A673 (cell line): ENCODE measurements around the gene CYBC1. TPM values are rescaled to one million over a fixed set of nuclear protein-coding genes. Genes with fewer than 3 reads are reported as not detected.

ENCODE experiments used
- BruUV-seq: library from RNA; stranded (reverse); fragments of 400-500 nt; replicated peaks from 2 replicates; lab custom pipeline; 2021; lab: Mats Ljungman, UMichigan
- CTCF ChIA-PET: fragments of 300-600 bp; sonication (Branson Sonifier 250); formaldehyde crosslinking; loops from one replicate; lab custom pipeline; 2022; ENCODE audit warnings: antibody characterized with exemption; lab: Charles Lee
- POLR2A ChIA-PET: fragments of 300-600 bp; sonication (Branson Sonifier 250); formaldehyde crosslinking; loops from one replicate; lab custom pipeline; 2022; ENCODE audit warnings: antibody characterized with exemption; ENCODE audit not compliant: low non-redundant PET; lab: Charles Lee
- DNase-seq: peaks from one replicate; pipeline ENCODE4 v3.0.0-alpha.2; 2015; ENCODE audit warnings: low spot score
- H3K27ac ChIP-seq: fragments of 200-600 bp; sonication (generic); 2 replicates; pipeline ENCODE4 v1.5.1; 2016; ENCODE audit warnings: mixed run types, low read depth, mild to moderate bottlenecking, mixed read lengths, antibody characterized with exemption, low read length; ENCODE audit not compliant: poor library complexity, severe bottlenecking
- H3K27me3 ChIP-seq: fragments of 200-600 bp; sonication (generic); replicated peaks from 2 replicates; pipeline ENCODE4 v1.6.1; 2017; ENCODE audit warnings: mixed run types, low read depth, mild to moderate bottlenecking, mixed read lengths, antibody characterized with exemption, low read length; ENCODE audit not compliant: insufficient read depth, poor library complexity
- H3K36me3 ChIP-seq: fragments of 200-600 bp; sonication (generic); 2 replicates; pipeline ENCODE4 v1.6.1; 2016; ENCODE audit warnings: mixed run types, mild to moderate bottlenecking, mixed read lengths, antibody characterized with exemption, low read length; ENCODE audit not compliant: insufficient read depth, poor library complexity, severe bottlenecking
- H3K4me1 ChIP-seq: fragments of 200-600 bp; sonication (generic); 2 replicates; pipeline ENCODE4 v1.6.1; 2017; ENCODE audit warnings: mixed run types, mild to moderate bottlenecking, mixed read lengths, antibody characterized with exemption, low read length; ENCODE audit not compliant: insufficient read depth, poor library complexity, severe bottlenecking
- H3K4me3 ChIP-seq: fragments of 200-600 bp; sonication (generic); 2 replicates; pipeline ENCODE4 v1.5.1; 2016; ENCODE audit warnings: low read depth, mixed run types, mild to moderate bottlenecking, mixed read lengths, low read length; ENCODE audit not compliant: poor library complexity, severe bottlenecking
- H3K9me3 ChIP-seq: fragments of 200-600 bp; sonication (generic); 2 replicates; pipeline ENCODE4 v1.6.1; 2016; ENCODE audit warnings: mixed run types, low read depth, mild to moderate bottlenecking, mixed read lengths, antibody characterized with exemption, low read length; ENCODE audit not compliant: poor library complexity, severe bottlenecking
- CTCF ChIP-seq: fragments of 300-800, 200-600 bp; sonication (generic); conservative IDR thresholded peaks from 2 replicates; pipeline ENCODE4 v1.5.1; 2017; ENCODE audit warnings: low read depth, mild to moderate bottlenecking, antibody characterized with exemption, low read length, moderate library complexity, mixed read lengths
- EZH2 ChIP-seq: fragments of 200-600 bp; sonication (generic); IDR thresholded peaks from 2 replicates; pipeline ENCODE4 v1.6.1; 2017; ENCODE audit warnings: borderline replicate concordance, low read depth, mild to moderate bottlenecking, mixed read lengths, antibody characterized with exemption, low read length; ENCODE audit not compliant: poor library complexity, severe bottlenecking
- intact Hi-C: fragments of 100-400 bp; cut with micrococcal nuclease; formaldehyde crosslinking; loops from one replicate; pipeline ENCODE4 v1.10.0; 2022; ENCODE audit not compliant: unreplicated experiment
- total RNA-seq: library from RNA; stranded (reverse); gene quantifications from 2 replicates; pipeline ENCODE4 v1.2.3, GENCODE V29; 2021

Gene CYBC1
- total RNA-seq, 1 experiment from 2014 or later: 72.8 TPM

GRCh38 chr17:82444941-82445521, 5.5 kb downstream of the CYBC1 start:
- POLR2A ChIA-PET: no interaction called here
- Histone ChIP-seq H3K27me3 (no peaks in the 10 kb centered on the region), H3K4me3 (no peak overlapping the region), H3K4me1 (peaks cover 17% of the 10 kb centered on the region), H3K36me3 (peaks cover 10% of the 10 kb centered on the region), H3K27ac (no peak overlapping the region), H3K9me3 (no peaks in the 10 kb centered on the region)
- TF ChIP-seq CTCF (no peak), EZH2 (no peak)
- BruUV-seq: no TSS peak
- CTCF ChIA-PET: no interaction called here
- no peak for DNase-seq
- intact Hi-C loops: no loop called here

- no peaks in the 10 kb centered on the region for H3K9me3 ChIP-seq
- H3K4me1 ChIP-seq: peaks cover 11% of the 10 kb centered on the region
- ChIA-PET POLR2A (no interaction called here), CTCF (no interaction called here)
- peaks cover 10% of the 10 kb centered on the region for H3K36me3 ChIP-seq
- H3K4me3 ChIP-seq: no peak overlapping the region
- no TSS peak for BruUV-seq
- no peak for TF ChIP-seq CTCF
- no peak for TF ChIP-seq EZH2
- no peak overlapping the region for H3K27ac ChIP-seq
- no peaks in the 10 kb centered on the region for H3K27me3 ChIP-seq
- intact Hi-C loops: no loop called here
- DNase-seq: no peak
These were observed 6.2 kb downstream of the CYBC1 start for GRCh38 chr17:82444284-82444893.

GRCh38 chr17:82443465-82444283, 6.9 kb downstream of the CYBC1 start:
- H3K9me3 ChIP-seq: no peaks in the 10 kb centered on the region
- DNase-seq: no peak
- H3K4me3 ChIP-seq: no peak overlapping the region
- ChIA-PET POLR2A (no interaction called here), CTCF (no interaction called here)
- no peak overlapping the region for H3K27ac ChIP-seq
- H3K36me3 ChIP-seq: peaks cover 10% of the 10 kb centered on the region
- BruUV-seq: no TSS peak
- TF ChIP-seq CTCF (no peak), EZH2 (no peak)
- no peaks in the 10 kb centered on the region for H3K27me3 ChIP-seq
- H3K4me1 ChIP-seq: peaks cover 10% of the 10 kb centered on the region
- intact Hi-C loops: no loop called here
